IPS-20b (cell line): Measurements from ENCODE around the gene KLHL5.

ENCODE experiments used
- H3K27ac ChIP-seq: one replicate; pipeline ENCODE4 v1.5.1; 2013; ENCODE audit warnings: low read length
- H3K27me3 ChIP-seq: 2 replicates; pipeline ENCODE4 v1.6.1; 2013; ENCODE audit warnings: mild to moderate bottlenecking, low read length, inconsistent platforms; ENCODE audit not compliant: insufficient read depth
- H3K36me3 ChIP-seq: 2 replicates; pipeline ENCODE4 v1.6.1; 2013; ENCODE audit warnings: low read depth, mild to moderate bottlenecking, inconsistent platforms, low read length, moderate library complexity; ENCODE audit not compliant: insufficient read depth
- H3K4me1 ChIP-seq: 2 replicates; pipeline ENCODE4 v1.6.1; 2013; ENCODE audit warnings: mild to moderate bottlenecking, control low read depth, inconsistent platforms, low read length, moderate library complexity; ENCODE audit not compliant: insufficient read depth
- H3K4me3 ChIP-seq: 2 replicates; pipeline ENCODE4 v1.5.1; 2013; ENCODE audit warnings: mild to moderate bottlenecking, low read length, inconsistent platforms
- H3K9ac ChIP-seq: 2 replicates; pipeline ENCODE4 v1.6.1; 2013; ENCODE audit warnings: low read depth, mild to moderate bottlenecking, inconsistent platforms, low read length, moderate library complexity
- H3K9me3 ChIP-seq: 2 replicates; pipeline ENCODE4 v1.6.1; 2013; ENCODE audit warnings: mild to moderate bottlenecking, low read depth, low read length, inconsistent platforms; ENCODE audit not compliant: insufficient read depth

The KLHL5 gene

DNA sequence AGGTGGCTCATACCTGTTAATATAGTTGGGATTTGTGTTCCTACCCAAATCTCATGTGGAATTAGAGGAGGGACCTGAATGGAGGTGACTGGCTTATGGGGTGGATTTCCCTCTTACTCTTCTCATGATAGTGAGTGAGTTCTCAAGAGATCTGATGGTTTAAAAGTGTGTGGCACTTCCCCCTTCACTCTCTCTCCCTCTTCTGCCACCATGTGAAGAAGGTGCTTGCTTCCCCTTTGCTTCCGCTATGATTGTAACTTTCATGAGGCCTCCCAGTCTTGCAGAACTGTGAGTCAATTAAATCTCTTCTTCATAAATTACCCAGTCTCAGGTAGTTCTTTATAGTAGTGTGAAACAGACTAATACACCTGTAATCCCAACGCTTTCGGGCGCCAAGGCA, 92.0 kb downstream of the KLHL5 start:
- H3K36me3 ChIP-seq = no peaks in the 10 kb centered on the region
- H3K4me3 ChIP-seq = no peak overlapping the region
- no peaks in the 10 kb centered on the region for H3K4me1 ChIP-seq
- H3K9ac ChIP-seq = no peak overlapping the region
- H3K27ac ChIP-seq = no peak overlapping the region
- H3K27me3 ChIP-seq = no peaks in the 10 kb centered on the region
- no peaks in the 10 kb centered on the region for H3K9me3 ChIP-seq

DNA sequence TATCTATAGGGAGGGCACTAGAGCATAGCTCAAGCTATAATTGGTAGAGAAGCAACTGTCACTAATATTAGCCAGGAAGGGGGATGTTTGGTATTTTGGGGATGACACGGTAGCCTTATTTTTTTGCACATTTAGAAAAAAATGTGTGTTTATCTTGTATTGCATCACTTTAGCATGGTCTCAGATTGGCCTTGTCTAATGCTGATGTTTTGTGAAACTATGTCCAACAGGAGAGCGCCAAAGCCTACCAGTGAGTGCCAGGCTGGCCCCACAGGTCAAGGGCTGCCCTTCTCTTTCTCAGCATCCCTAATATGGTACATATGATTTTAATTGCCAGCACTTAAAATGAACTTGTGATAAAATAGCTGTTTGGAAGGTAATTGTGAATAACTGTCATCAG, 95.5 kb downstream of the KLHL5 start:
- Histone ChIP-seq H3K4me1 (no peaks in the 10 kb centered on the region), H3K27me3 (no peaks in the 10 kb centered on the region), H3K4me3 (no peak overlapping the region), H3K9ac (no peak overlapping the region), H3K9me3 (no peaks in the 10 kb centered on the region), H3K36me3 (no peaks in the 10 kb centered on the region), H3K27ac (no peak overlapping the region)

DNA sequence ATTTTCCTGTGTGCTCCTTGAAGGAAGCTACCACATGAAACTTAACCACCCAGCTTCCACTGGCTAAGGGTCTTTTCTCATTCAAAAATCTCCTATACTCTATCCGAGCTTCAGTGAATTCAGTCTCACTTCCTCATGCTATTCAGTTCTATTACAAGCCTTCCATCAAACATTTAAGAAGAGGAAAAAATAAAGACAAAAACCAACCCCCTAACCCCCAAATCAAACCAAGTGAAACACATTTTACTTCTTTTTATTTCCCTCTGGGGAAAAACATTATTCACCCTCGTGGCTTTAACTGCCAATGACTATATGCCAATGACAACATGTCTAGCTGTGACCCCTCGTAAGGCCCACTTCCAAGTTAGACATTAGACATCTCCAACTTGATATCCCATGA, 104.1 kb downstream of the KLHL5 start:
- Histone ChIP-seq H3K4me1 (no peaks in the 10 kb centered on the region; the same call in 1 of the 2 replicates), H3K9me3 (no peaks in the 10 kb centered on the region), H3K9ac (no peak overlapping the region), H3K36me3 (no peaks in the 10 kb centered on the region), H3K4me3 (no peak overlapping the region), H3K27me3 (no peaks in the 10 kb centered on the region), H3K27ac (no peak overlapping the region)

DNA sequence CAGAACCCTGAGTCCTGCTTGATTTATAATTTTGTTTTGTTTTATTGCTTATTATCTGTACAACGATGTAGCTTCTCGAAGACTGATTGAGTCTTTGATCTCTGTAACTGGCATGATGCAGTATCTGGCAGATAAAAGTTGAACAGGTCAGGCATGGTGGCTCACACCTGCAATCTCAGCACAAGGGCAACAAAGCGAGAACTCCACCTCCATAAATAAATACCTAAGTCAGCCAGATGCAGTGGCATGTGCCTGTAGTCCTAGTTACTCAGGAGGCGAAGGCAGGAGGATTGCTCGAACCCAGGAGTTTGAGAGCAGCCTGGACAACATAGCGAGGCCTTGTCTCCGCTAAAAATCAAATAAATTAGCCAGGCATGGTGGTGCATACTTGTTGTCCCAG, 104.6 kb downstream of the KLHL5 start:
- Histone ChIP-seq H3K27ac (no peak overlapping the region), H3K27me3 (no peaks in the 10 kb centered on the region), H3K9me3 (no peaks in the 10 kb centered on the region), H3K9ac (no peak overlapping the region), H3K4me3 (no peak overlapping the region), H3K4me1 (no peaks in the 10 kb centered on the region; the same call in 1 of the 2 replicates), H3K36me3 (no peaks in the 10 kb centered on the region)

DNA sequence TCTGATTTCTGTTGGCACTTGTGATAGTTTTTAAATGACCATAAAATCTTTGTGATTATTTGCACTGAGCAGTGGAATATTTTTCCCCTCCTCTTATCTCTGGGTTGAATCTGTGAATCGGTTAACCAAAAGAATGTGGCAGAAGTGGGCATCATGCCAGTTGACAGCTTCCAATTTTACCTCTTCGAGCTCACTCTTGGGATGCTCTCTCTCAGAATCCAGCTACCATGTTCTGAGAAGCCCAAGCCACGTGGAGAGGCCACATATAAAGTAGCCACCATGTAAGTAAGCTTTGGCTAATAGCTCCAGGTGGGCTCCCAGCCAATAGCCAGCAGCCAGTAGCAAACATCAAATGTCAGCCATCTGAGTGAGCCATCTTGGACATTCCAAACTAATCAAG, 107.4 kb downstream of the KLHL5 start:
- Histone ChIP-seq H3K4me1 (no peaks in the 10 kb centered on the region; the same call in 1 of the 2 replicates), H3K27ac (no peak overlapping the region), H3K9me3 (no peaks in the 10 kb centered on the region), H3K36me3 (no peaks in the 10 kb centered on the region), H3K9ac (no peak overlapping the region), H3K4me3 (no peak overlapping the region), H3K27me3 (no peaks in the 10 kb centered on the region)

DNA sequence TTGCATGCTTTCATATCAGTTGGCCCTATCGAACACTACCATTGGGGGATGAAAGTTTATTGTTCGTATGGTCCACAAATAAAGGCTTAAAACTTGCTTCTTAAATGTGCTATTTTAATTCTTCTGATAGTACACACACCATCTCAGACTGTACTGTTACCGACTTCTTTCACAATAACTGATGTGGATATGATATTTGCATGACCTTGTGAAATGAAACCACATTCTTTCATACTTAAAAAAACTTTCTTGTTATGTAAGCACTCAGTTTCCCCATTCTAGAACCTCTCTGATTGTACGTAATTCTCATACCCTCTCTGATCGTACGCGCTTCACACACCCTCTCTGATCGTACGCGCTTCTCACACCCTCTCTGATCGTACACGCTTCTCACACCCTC, 108.3 kb downstream of the KLHL5 start:
- Histone ChIP-seq H3K27me3 (no peaks in the 10 kb centered on the region), H3K36me3 (no peaks in the 10 kb centered on the region), H3K4me1 (no peaks in the 10 kb centered on the region; the same call in 1 of the 2 replicates), H3K9me3 (no peaks in the 10 kb centered on the region), H3K9ac (no peak overlapping the region), H3K27ac (no peak overlapping the region), H3K4me3 (no peak overlapping the region)
